HEK293 (cell line): Measurements from ENCODE around the gene MAST2.

Experiments used
- CTCF ChIA-PET: fragments of 350-600 bp; formaldehyde crosslinking; extraction: SDS; loops from one replicate; lab custom pipeline; 2021; ENCODE audit warnings: antibody characterized with exemption; lab: Yijun Ruan, JAX
- POLR2A ChIA-PET: fragments of 300-600 bp; formaldehyde crosslinking; extraction: SDS; loops from one replicate; lab custom pipeline; 2020; ENCODE audit warnings: antibody characterized with exemption, inconsistent platforms; lab: Yijun Ruan, JAX
- H3K27ac ChIP-seq: fragments of 200-500 bp; sonication (Bioruptor generic); 2 replicates; pipeline ENCODE4 v1.5.1; 2014; ENCODE audit warnings: low read depth, low read length, control low read depth, inconsistent platforms; ENCODE audit errors: extremely low read depth
- H3K36me3 ChIP-seq, 2 experiments: fragments of 200-500 bp in 1 of 2; sonication (Bioruptor generic) in 1 of 2; 1 replicate in 1 of 2; 2 replicates in 1 of 2; pipeline ENCODE4 v1.5.1; 2014 to 2017; ENCODE audit warnings: inconsistent platforms in 2 of 2, low read length in 2 of 2; ENCODE audit not compliant: control insufficient read depth in 2 of 2, insufficient read depth in 1 of 2
- H3K4me1 ChIP-seq: fragments of 200-500 bp; sonication (Bioruptor generic); 2 replicates; pipeline ENCODE4 v1.5.1; 2014; ENCODE audit warnings: mild to moderate bottlenecking, low read length, inconsistent platforms; ENCODE audit not compliant: control insufficient read depth, insufficient read depth
- H3K4me3 ChIP-seq: 2 replicates; pipeline ENCODE4 v1.5.1; 2011; ENCODE audit warnings: low read depth, mild to moderate bottlenecking, control low read depth, low read length, moderate library complexity
- H3K9me3 ChIP-seq: fragments of 200-500 bp; sonication (Bioruptor generic); 2 replicates; pipeline ENCODE4 v1.5.1; 2014; ENCODE audit warnings: low read depth, low read length, inconsistent platforms; ENCODE audit not compliant: control insufficient read depth, insufficient read depth
- AEBP2 ChIP-seq: fragments of 450-650 bp; formaldehyde crosslinking; IDR thresholded peaks from 2 replicates; pipeline ENCODE4 v1.5.1; 2016; ENCODE audit warnings: missing biosample characterization, missing genetic modification characterization, borderline replicate concordance
- BCL6B ChIP-seq: fragments of 450-650 bp; formaldehyde crosslinking; IDR thresholded peaks from 2 replicates; pipeline ENCODE4 v1.5.1; 2017; ENCODE audit warnings: missing biosample characterization, missing genetic modification characterization
- GLI4 ChIP-seq: fragments of 450-650 bp; formaldehyde crosslinking; IDR thresholded peaks from 2 replicates; pipeline ENCODE4 v1.5.1; 2016; ENCODE audit warnings: missing biosample characterization, missing genetic modification characterization
- KLF16 ChIP-seq: fragments of 450-650 bp; formaldehyde crosslinking; IDR thresholded peaks from 2 replicates; pipeline ENCODE4 v1.5.1; 2017; ENCODE audit warnings: missing biosample characterization, missing genetic modification characterization
- KLF7 ChIP-seq: fragments of 450-650 bp; formaldehyde crosslinking; IDR thresholded peaks from 2 replicates; pipeline ENCODE4 v1.5.1; 2016; ENCODE audit warnings: missing biosample characterization, missing genetic modification characterization, borderline replicate concordance
- MYNN ChIP-seq: fragments of 450-650 bp; formaldehyde crosslinking; IDR thresholded peaks from 2 replicates; pipeline ENCODE4 v1.5.1; 2016; ENCODE audit warnings: missing biosample characterization, missing genetic modification characterization, borderline replicate concordance
- OVOL3 ChIP-seq: fragments of 450-650 bp; formaldehyde crosslinking; IDR thresholded peaks from 2 replicates; pipeline ENCODE4 v1.5.1; 2016; ENCODE audit warnings: missing biosample characterization, missing genetic modification characterization
- PRDM6 ChIP-seq: fragments of 450-650 bp; formaldehyde crosslinking; IDR thresholded peaks from 2 replicates; pipeline ENCODE4 v1.5.1; 2017; ENCODE audit warnings: missing biosample characterization, missing genetic modification characterization
- SCRT2 ChIP-seq: fragments of 450-650 bp; formaldehyde crosslinking; IDR thresholded peaks from 2 replicates; pipeline ENCODE4 v1.5.1; 2016; ENCODE audit warnings: missing biosample characterization, missing genetic modification characterization
- SP7 ChIP-seq: fragments of 450-650 bp; formaldehyde crosslinking; IDR thresholded peaks from 2 replicates; pipeline ENCODE4 v1.5.1; 2016; ENCODE audit warnings: missing biosample characterization, missing genetic modification characterization
- TSHZ1 ChIP-seq: fragments of 450-650 bp; formaldehyde crosslinking; IDR thresholded peaks from 2 replicates; pipeline ENCODE4 v1.5.1; 2016; ENCODE audit warnings: missing biosample characterization, missing genetic modification characterization, borderline replicate concordance
- ZNF146 ChIP-seq: fragments of 450-650 bp; formaldehyde crosslinking; IDR thresholded peaks from 2 replicates; pipeline ENCODE4 v1.5.1; 2016; ENCODE audit warnings: missing biosample characterization, missing genetic modification characterization
- ZNF391 ChIP-seq: fragments of 450-650 bp; formaldehyde crosslinking; IDR thresholded peaks from 2 replicates; pipeline ENCODE4 v1.5.1; 2016; ENCODE audit warnings: low read depth, missing biosample characterization, missing genetic modification characterization, borderline replicate concordance
- ZNF558 ChIP-seq: fragments of 450-650 bp; formaldehyde crosslinking; IDR thresholded peaks from 2 replicates; pipeline ENCODE4 v1.5.1; 2016; ENCODE audit warnings: missing biosample characterization, missing genetic modification characterization
- ZNF610 ChIP-seq: fragments of 450-650 bp; formaldehyde crosslinking; IDR thresholded peaks from 2 replicates; pipeline ENCODE4 v1.5.1; 2016; ENCODE audit warnings: missing biosample characterization, missing genetic modification characterization, borderline replicate concordance
- ZSCAN30 ChIP-seq: fragments of 450-650 bp; IDR thresholded peaks from 2 replicates; pipeline ENCODE4 v1.5.1; 2018; ENCODE audit warnings: missing biosample characterization, mild to moderate bottlenecking, missing genetic modification characterization, moderate library complexity

MAST2 gene

GRCh38 chr1:46068525-46068924 lies 265.1 kb downstream of the MAST2 start (continued):
- TF ChIP-seq AEBP2 (tag by site-specific recombination) (no peak), MYNN (tag by site-specific recombination) (no peak), KLF7 (tag by site-specific recombination) (no peak)

GRCh38 chr1:46070164-46070814 lies 266.9 kb downstream of the MAST2 start:
- Histone ChIP-seq H3K36me3 (peaks cover 2 to 24% of the 10 kb centered on the region in 2 experiments; a peak in 2 of 3 replicates), H3K9me3 (no peaks in the 10 kb centered on the region)
- TF ChIP-seq GLI4 (no peak), PRDM6 (tag by site-specific recombination) (no peak), KLF16 (tag by site-specific recombination) (no peak), ZNF610 (no peak), SP7 (tag by site-specific recombination) (no peak), ZNF146 (tag by site-specific recombination) (no peak), TSHZ1 (tag by site-specific recombination) (no peak), OVOL3 (tag by site-specific recombination) (no peak), ZNF558 (tag by site-specific recombination) (no peak), BCL6B (tag by site-specific recombination) (no peak)
- TF ChIP-seq, all 188 proteins: peak for 0
- H3K4me1 ChIP-seq: peaks cover 7% of the 10 kb centered on the region
- ChIA-PET CTCF (interaction anchor here (0.6 kb wide), 1 partner anchor 78 kb away, joined by 3 read pairs; no protein-coding TSS in a partner anchor), POLR2A (no interaction called here)
- no peak overlapping the region for H3K4me3 ChIP-seq
- no peak overlapping the region for H3K27ac ChIP-seq

GRCh38 chr1:46072975-46073374 lies 269.6 kb downstream of the MAST2 start:
- CTCF ChIA-PET: interaction anchor here (0.7 kb wide), 1 partner anchor 150 kb away, joined by 3 read pairs; no protein-coding TSS in a partner anchor
- peaks cover 9 to 16% of the 10 kb centered on the region in 2 experiments; a peak in 2 of 3 replicates for H3K36me3 ChIP-seq
- no peak overlapping the region for H3K4me3 ChIP-seq
- H3K4me1 ChIP-seq: peaks cover 6% of the 10 kb centered on the region; the same call in 1 of the 2 replicates
- POLR2A ChIA-PET: no interaction called here
- no peak overlapping the region for H3K27ac ChIP-seq
- H3K9me3 ChIP-seq: no peaks in the 10 kb centered on the region
- TF ChIP-seq SCRT2 (tag by site-specific recombination) (peak; percentile 95), ZSCAN30 (no peak), ZNF391 (tag by site-specific recombination) (no peak)
